ENCODE data around the gene PGAM5.

- no peak for TF ChIP-seq CTCF (IDR thresholded peaks at IDR 0.05)
- TF ChIP-seq ZFX (IDR thresholded peaks at IDR 0.05; ENCODE audit: borderline replicate concordance), result no peak
Observed at GRCh38 chr12:132743831-132744230, 33.2 kb downstream of the PGAM5 start.
